HG03565 (cell line): ENCODE results near the gene NCAPD3.

Experiments used
- ATAC-seq: cut with Tn5 transposase; IDR thresholded peaks from one replicate; pipeline ENCODE4 v1.9.1; 2021; ENCODE audit warnings: mild to moderate bottlenecking, moderate library complexity; ENCODE audit not compliant: unreplicated experiment

Gene NCAPD3

GRCh38 chr11:134159652-134160051 is 64.1 kb downstream of the NCAPD3 start:
- ATAC-seq = no peak

GRCh38 chr11:134158023-134158422 is 65.7 kb downstream of the NCAPD3 start:
- no peak for ATAC-seq

- ATAC-seq = no peak
Measured at GRCh38 chr11:134157451-134157850, 66.3 kb downstream of the NCAPD3 start.

GRCh38 chr11:134155946-134156865 is 67.6 kb downstream of the NCAPD3 start:
- no peak for ATAC-seq

- ATAC-seq = no peak
Measured at GRCh38 chr11:134155456-134155855, 68.3 kb downstream of the NCAPD3 start.

GRCh38 chr11:134154441-134154840 is 69.3 kb downstream of the NCAPD3 start:
- no peak for ATAC-seq

GRCh38 chr11:134153147-134153905 is 70.4 kb downstream of the NCAPD3 start:
- ATAC-seq = no peak

GRCh38 chr11:134152696-134153095 is 71.1 kb downstream of the NCAPD3 start:
- no peak for ATAC-seq

- no peak for ATAC-seq
Measured at GRCh38 chr11:134151083-134151747, 72.6 kb downstream of the NCAPD3 start.

- ATAC-seq = no peak
Measured at GRCh38 chr11:134150195-134150903, 73.4 kb downstream of the NCAPD3 start.

- no peak for ATAC-seq
Measured at GRCh38 chr11:134149371-134149770, 74.4 kb downstream of the NCAPD3 start.

- ATAC-seq = no peak
Measured at GRCh38 chr11:134146598-134146997, 77.2 kb downstream of the NCAPD3 start.

- ATAC-seq = no peak
Measured at GRCh38 chr11:134145715-134146114, 78.1 kb downstream of the NCAPD3 start.

GRCh38 chr11:134144744-134145143 is 79.0 kb downstream of the NCAPD3 start:
- ATAC-seq = no peak

GRCh38 chr11:134143801-134144200 is 80.0 kb downstream of the NCAPD3 start:
- ATAC-seq = no peak

- ATAC-seq = no peak
Measured at GRCh38 chr11:134142536-134142935, 81.2 kb downstream of the NCAPD3 start.

GRCh38 chr11:134140961-134141490 is 82.7 kb downstream of the NCAPD3 start:
- no peak for ATAC-seq

- ATAC-seq = no peak
Measured at GRCh38 chr11:134139873-134140331, 83.9 kb downstream of the NCAPD3 start.

GRCh38 chr11:134139303-134139872 is 84.4 kb downstream of the NCAPD3 start:
- no peak for ATAC-seq

GRCh38 chr11:134138376-134138775 is 85.4 kb downstream of the NCAPD3 start:
- ATAC-seq = no peak
